Tongue (tissue), 2 donors: ENCODE measurements around the gene FAM120A. TPM values are rescaled to one million over a fixed set of nuclear protein-coding genes. Genes with fewer than 3 reads are reported as not detected.
"Not testable (repeated sequence)": the region's sequence is repeated elsewhere in the genome, so short reads cannot be mapped to it uniquely, and the experiment has no call there.

ENCODE experiments used
- DNase-seq: peaks from one replicate; pipeline ENCODE4 v3.0.0-alpha.2; 2015
- total RNA-seq: library from RNA; depleted of rRNA; stranded (reverse); fragments of >200 nt; gene quantifications from one replicate; pipeline ENCODE4 v1.2.3, GENCODE V29; 2014

Gene FAM120A
- 111 TPM for total RNA-seq

- DNase-seq, result peak; percentile 91
Measured at GRCh38 chr9:93450945-93451815, at the start of gene FAM120A. TSS of gene FAM120A (plus strand) at chr9:93451685. CDS start at chr9:93451916, 231 bp downstream.

- DNase-seq, result no peak
Measured at GRCh38 chr9:93406371-93406770, 45.1 kb upstream of the FAM120A start.

GRCh38 chr9:93413530-93413929 lies 38.0 kb upstream of the FAM120A start:
- DNase-seq, result no peak

GRCh38 chr9:93415176-93415690 lies 36.3 kb upstream of the FAM120A start:
- DNase-seq, result no peak

GRCh38 chr9:93416530-93417235 lies 34.8 kb upstream of the FAM120A start:
- DNase-seq, result no peak

GRCh38 chr9:93417538-93417937 lies 33.9 kb upstream of the FAM120A start:
- DNase-seq, result no peak

- DNase-seq, result no peak
Measured at GRCh38 chr9:93419023-93419422, 32.5 kb upstream of the FAM120A start.

GRCh38 chr9:93422977-93423616 lies 28.4 kb upstream of the FAM120A start:
- no peak for DNase-seq

- DNase-seq, result no peak
Measured at GRCh38 chr9:93427655-93428379, 23.7 kb upstream of the FAM120A start.

- DNase-seq, result no peak
Measured at GRCh38 chr9:93431539-93432105, 19.9 kb upstream of the FAM120A start.

GRCh38 chr9:93432964-93433363 lies 18.5 kb upstream of the FAM120A start:
- DNase-seq, result no peak

- no peak for DNase-seq
Measured at GRCh38 chr9:93434056-93434455, 17.4 kb upstream of the FAM120A start.

- DNase-seq, result no peak
Measured at GRCh38 chr9:93435386-93435785, 16.1 kb upstream of the FAM120A start.

GRCh38 chr9:93436218-93436617 lies 15.3 kb upstream of the FAM120A start:
- no peak for DNase-seq

- no peak for DNase-seq
Measured at GRCh38 chr9:93436655-93437407, 14.7 kb upstream of the FAM120A start.

GRCh38 chr9:93437996-93438395 lies 13.5 kb upstream of the FAM120A start:
- no peak for DNase-seq

- DNase-seq, result not testable (repeated sequence)
Measured at GRCh38 chr9:93439301-93439700, 12.2 kb upstream of the FAM120A start.

GRCh38 chr9:93440896-93441580 lies 10.4 kb upstream of the FAM120A start:
- DNase-seq, result no peak

- no peak for DNase-seq
Measured at GRCh38 chr9:93446073-93446472, 5.4 kb upstream of the FAM120A start.

- no peak for DNase-seq
Measured at GRCh38 chr9:93447655-93448054, 3.8 kb upstream of the FAM120A start.
